ENCODE measurements around the gene SIL1.

SIL1 gene

GRCh38 chr5:138951091-138951985 is 246.8 kb downstream of the SIL1 start:
- Histone ChIP-seq H3F3A (ENCODE audit: control insufficient read depth, insufficient read depth) (no peaks in the 10 kb centered on the region), H3K79me2 (ENCODE audit: control insufficient read depth, low read length) (no peaks in the 10 kb centered on the region), H3K4me2 (ENCODE audit: low read length) (no peak overlapping the region), H3K4me3 (ENCODE audit: low read length) (no peak overlapping the region), H3K4me1 (ENCODE audit: control insufficient read depth, low read length) (peaks cover 6% of the 10 kb centered on the region), H4K20me1 (ENCODE audit: control insufficient read depth, insufficient read depth, low read depth, low read length) (no peaks in the 10 kb centered on the region), H3K9me3 (ENCODE audit: control insufficient read depth, insufficient read depth, low read length) (no peaks in the 10 kb centered on the region), H3K27me3 (ENCODE audit: control insufficient read depth, low read length) (no peaks in the 10 kb centered on the region), H3K9me2 (replicated peaks; ENCODE audit: control insufficient read depth, low read length) (no peaks in the 10 kb centered on the region), H3K36me3 (ENCODE audit: control insufficient read depth, low read length) (no peaks in the 10 kb centered on the region), H3K27ac (ENCODE audit: low read depth, low read length) (no peak overlapping the region)
- TF ChIP-seq EZH2phosphoT487 (IDR thresholded peaks at IDR 0.05; ENCODE audit: borderline replicate concordance, low read length) (no peak), CTCF (IDR thresholded peaks at IDR 0.05; ENCODE audit: low read depth, low read length, poor library complexity, severe bottlenecking) (no peak)

GRCh38 chr5:138950421-138951031 is 247.6 kb downstream of the SIL1 start:
- Histone ChIP-seq H3K4me1 (ENCODE audit: control insufficient read depth, low read length) (peaks cover 6% of the 10 kb centered on the region), H3K9me3 (ENCODE audit: control insufficient read depth, insufficient read depth, low read length) (no peaks in the 10 kb centered on the region), H3K9me2 (replicated peaks; ENCODE audit: control insufficient read depth, low read length) (no peaks in the 10 kb centered on the region), H3K4me3 (ENCODE audit: low read length) (no peak overlapping the region), H3K79me2 (ENCODE audit: control insufficient read depth, low read length) (no peaks in the 10 kb centered on the region), H3F3A (ENCODE audit: control insufficient read depth, insufficient read depth) (no peaks in the 10 kb centered on the region), H4K20me1 (ENCODE audit: control insufficient read depth, insufficient read depth, low read depth, low read length) (no peaks in the 10 kb centered on the region), H3K27ac (ENCODE audit: low read depth, low read length) (no peak overlapping the region), H3K27me3 (ENCODE audit: control insufficient read depth, low read length) (no peaks in the 10 kb centered on the region), H3K36me3 (ENCODE audit: control insufficient read depth, low read length) (no peaks in the 10 kb centered on the region), H3K4me2 (ENCODE audit: low read length) (no peak overlapping the region)
- TF ChIP-seq EZH2phosphoT487 (IDR thresholded peaks at IDR 0.05; ENCODE audit: borderline replicate concordance, low read length) = no peak
- TF ChIP-seq CTCF (IDR thresholded peaks at IDR 0.05; ENCODE audit: low read depth, low read length, poor library complexity, severe bottlenecking) = no peak

GRCh38 chr5:138949988-138950387 is 248.2 kb downstream of the SIL1 start:
- Histone ChIP-seq H3F3A (ENCODE audit: control insufficient read depth, insufficient read depth) (no peaks in the 10 kb centered on the region), H3K9me2 (replicated peaks; ENCODE audit: control insufficient read depth, low read length) (no peaks in the 10 kb centered on the region), H3K27me3 (ENCODE audit: control insufficient read depth, low read length) (no peaks in the 10 kb centered on the region), H3K9me3 (ENCODE audit: control insufficient read depth, insufficient read depth, low read length) (no peaks in the 10 kb centered on the region), H3K79me2 (ENCODE audit: control insufficient read depth, low read length) (no peaks in the 10 kb centered on the region), H3K27ac (ENCODE audit: low read depth, low read length) (no peak overlapping the region), H3K4me1 (ENCODE audit: control insufficient read depth, low read length) (peaks cover 6% of the 10 kb centered on the region), H3K36me3 (ENCODE audit: control insufficient read depth, low read length) (no peaks in the 10 kb centered on the region), H3K4me2 (ENCODE audit: low read length) (no peak overlapping the region), H4K20me1 (ENCODE audit: control insufficient read depth, insufficient read depth, low read depth, low read length) (no peaks in the 10 kb centered on the region), H3K4me3 (ENCODE audit: low read length) (no peak overlapping the region)
- TF ChIP-seq EZH2phosphoT487 (IDR thresholded peaks at IDR 0.05; ENCODE audit: borderline replicate concordance, low read length) (no peak), CTCF (IDR thresholded peaks at IDR 0.05; ENCODE audit: low read depth, low read length, poor library complexity, severe bottlenecking) (no peak)
